LNCaP clone FGC (cell line): ENCODE measurements around the gene LPCAT2.

Experiments used
- DNase-seq: peaks from one replicate; pipeline ENCODE4 v3.0.0-alpha.2; 2011; ENCODE audit warnings: low read depth
- H3K4me3 ChIP-seq: 2 replicates; pipeline ENCODE4 v1.5.1; 2011; ENCODE audit warnings: mild to moderate bottlenecking, low read depth, low read length, control low read depth
- CTCF ChIP-seq: IDR thresholded peaks from 2 replicates; pipeline ENCODE4 v1.5.1; 2012; ENCODE audit warnings: mild to moderate bottlenecking; ENCODE audit not compliant: control insufficient read depth, insufficient read depth; ENCODE audit errors: extremely low read depth

LPCAT2 gene

GRCh38 chr16:55508941-55509931 is at the start of gene LPCAT2:
TSS of gene LPCAT2 (plus strand) at chr16:55509072. CDS start at chr16:55509182, 110 bp downstream.
- peak within 1 kb of the TSS; percentile 42 for H3K4me3 ChIP-seq
- DNase-seq: no peak
- no peak for TF ChIP-seq CTCF

- no peak for TF ChIP-seq CTCF
- no peak overlapping the region for H3K4me3 ChIP-seq
- DNase-seq: no peak
Measured at GRCh38 chr16:55462241-55462640, 46.6 kb upstream of the LPCAT2 start.

- DNase-seq: no peak
- H3K4me3 ChIP-seq: no peak overlapping the region
- no peak for TF ChIP-seq CTCF
Measured at GRCh38 chr16:55464375-55464774, 44.5 kb upstream of the LPCAT2 start.

- peak; percentile 40 for DNase-seq
- no peak overlapping the region for H3K4me3 ChIP-seq
- TF ChIP-seq CTCF: peak; percentile 100
Measured at GRCh38 chr16:55465077-55465896, 43.6 kb upstream of the LPCAT2 start.

- H3K4me3 ChIP-seq: no peak overlapping the region
- DNase-seq: no peak
- no peak for TF ChIP-seq CTCF
Measured at GRCh38 chr16:55466209-55466608, 42.7 kb upstream of the LPCAT2 start.

- H3K4me3 ChIP-seq: no peak overlapping the region
- no peak for TF ChIP-seq CTCF
Measured at GRCh38 chr16:55467898-55468297, 41.0 kb upstream of the LPCAT2 start.

More at GRCh38 chr16:55467898-55468297, 41.0 kb upstream of the LPCAT2 start:
- DNase-seq: no peak
